Gastroesophageal sphincter (tissue), 3 donors: Measurements from ENCODE around the gene CACNA2D3.

Experiments
- POLR2A ChIP-seq, 2 donors: fragments of 450-650 bp; IDR thresholded peaks; one replicate each; pipeline ENCODE4 v1.6.1; 2017; ENCODE audit warnings: antibody characterized with exemption in 2 of 2, mild to moderate bottlenecking in 2 of 2, moderate library complexity in 1 of 2
- POLR2AphosphoS5 ChIP-seq: sonication (generic); formaldehyde crosslinking; IDR thresholded peaks from one replicate; pipeline ENCODE4 v1.6.1; 2017; ENCODE audit warnings: antibody characterized with exemption
- TF ChIP-seq, protein P1 (sequence below), 4 experiments: fragments of 200-600 bp in 2 of 4; fragments of 450-650 bp in 2 of 4; sonication (generic) in 1 of 4; IDR thresholded peaks; one replicate each; pipeline ENCODE4 v1.5.1; 2017 to 2019; ENCODE audit warnings: antibody characterized with exemption in 4 of 4, mild to moderate bottlenecking in 2 of 4, moderate library complexity in 2 of 4

DNA sequence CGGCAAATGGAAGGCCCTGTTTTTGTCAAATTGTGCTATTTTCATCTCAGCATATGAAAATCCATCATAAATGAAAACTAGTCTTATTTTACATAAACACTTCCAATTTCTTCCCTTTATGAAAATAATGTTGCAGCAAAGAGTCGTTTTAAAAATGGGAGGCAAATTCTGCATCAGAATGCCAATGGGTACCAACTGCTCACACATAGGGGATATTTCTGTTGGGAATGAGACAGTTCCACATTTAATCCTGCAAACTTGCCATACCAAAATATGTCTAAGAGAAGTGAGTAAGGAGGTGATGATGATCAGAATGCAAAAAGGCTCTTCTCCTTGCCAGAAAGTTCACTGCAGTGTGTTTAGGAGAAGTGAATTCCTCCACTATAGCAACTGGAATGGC is 391.7 kb downstream of the CACNA2D3 start:
- TF ChIP-seq POLR2AphosphoS5 (no peak), POLR2A (IDR thresholded peaks at IDR 0.05) (no peak)
- TF ChIP-seq, protein P1, sequence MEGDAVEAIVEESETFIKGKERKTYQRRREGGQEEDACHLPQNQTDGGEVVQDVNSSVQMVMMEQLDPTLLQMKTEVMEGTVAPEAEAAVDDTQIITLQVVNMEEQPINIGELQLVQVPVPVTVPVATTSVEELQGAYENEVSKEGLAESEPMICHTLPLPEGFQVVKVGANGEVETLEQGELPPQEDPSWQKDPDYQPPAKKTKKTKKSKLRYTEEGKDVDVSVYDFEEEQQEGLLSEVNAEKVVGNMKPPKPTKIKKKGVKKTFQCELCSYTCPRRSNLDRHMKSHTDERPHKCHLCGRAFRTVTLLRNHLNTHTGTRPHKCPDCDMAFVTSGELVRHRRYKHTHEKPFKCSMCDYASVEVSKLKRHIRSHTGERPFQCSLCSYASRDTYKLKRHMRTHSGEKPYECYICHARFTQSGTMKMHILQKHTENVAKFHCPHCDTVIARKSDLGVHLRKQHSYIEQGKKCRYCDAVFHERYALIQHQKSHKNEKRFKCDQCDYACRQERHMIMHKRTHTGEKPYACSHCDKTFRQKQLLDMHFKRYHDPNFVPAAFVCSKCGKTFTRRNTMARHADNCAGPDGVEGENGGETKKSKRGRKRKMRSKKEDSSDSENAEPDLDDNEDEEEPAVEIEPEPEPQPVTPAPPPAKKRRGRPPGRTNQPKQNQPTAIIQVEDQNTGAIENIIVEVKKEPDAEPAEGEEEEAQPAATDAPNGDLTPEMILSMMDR (IDR thresholded peaks at IDR 0.05) = no peak
